ENCODE data around the gene NGEF. TPM values are rescaled to one million over a fixed set of nuclear protein-coding genes. Genes with fewer than 3 reads are reported as not detected.
"Not testable (repeated sequence)": the region's sequence is repeated elsewhere in the genome, so short reads cannot be mapped to it uniquely, and the experiment has no call there.

Gene NGEF
- total RNA-seq, 1 donor = not detected

GRCh38 chr2:232937278-232937906 lies 75.7 kb downstream of the NGEF start:
- DNase-seq (ENCODE audit: low read depth in 2 of 3, low spot score in 2 of 3) = no peak

- DNase-seq (ENCODE audit: low read depth in 2 of 3, low spot score in 2 of 3) = no peak
These were observed 81.4 kb downstream of the NGEF start for GRCh38 chr2:232931636-232932035.

GRCh38 chr2:232930059-232930400 lies 83.0 kb downstream of the NGEF start:
- DNase-seq (ENCODE audit: low read depth in 2 of 3, low spot score in 2 of 3) = no peak

GRCh38 chr2:232929303-232930058 lies 83.6 kb downstream of the NGEF start:
- DNase-seq (ENCODE audit: low read depth in 2 of 3, low spot score in 2 of 3) = no peak

- DNase-seq (ENCODE audit: low read depth in 2 of 3, low spot score in 2 of 3) = no peak
These were observed 84.3 kb downstream of the NGEF start for GRCh38 chr2:232928551-232929302.

GRCh38 chr2:232927793-232928550 lies 85.1 kb downstream of the NGEF start:
- peak in 1 of 3 donors; percentile 35 for DNase-seq (ENCODE audit: low read depth in 2 of 3, low spot score in 2 of 3)

GRCh38 chr2:232927032-232927792 lies 85.8 kb downstream of the NGEF start:
- DNase-seq (ENCODE audit: low read depth in 2 of 3, low spot score in 2 of 3) = no peak

GRCh38 chr2:232926431-232926939 lies 86.6 kb downstream of the NGEF start:
- no peak for DNase-seq (ENCODE audit: low read depth in 2 of 3, low spot score in 2 of 3)

- DNase-seq (ENCODE audit: low read depth in 2 of 3, low spot score in 2 of 3) = no peak
These were observed 87.3 kb downstream of the NGEF start for GRCh38 chr2:232925821-232926156.

- no peak for DNase-seq (ENCODE audit: low read depth in 2 of 3, low spot score in 2 of 3)
These were observed 87.8 kb downstream of the NGEF start for GRCh38 chr2:232925153-232925820.

GRCh38 chr2:232924433-232924832 lies 88.6 kb downstream of the NGEF start:
- no peak for DNase-seq (ENCODE audit: low read depth in 2 of 3, low spot score in 2 of 3)

GRCh38 chr2:232920760-232921159 lies 92.3 kb downstream of the NGEF start:
- no peak for DNase-seq (ENCODE audit: low read depth in 2 of 3, low spot score in 2 of 3)

- DNase-seq (ENCODE audit: low read depth in 2 of 3, low spot score in 2 of 3) = no peak
These were observed 93.0 kb downstream of the NGEF start for GRCh38 chr2:232920055-232920454.

GRCh38 chr2:232919141-232919540 lies 93.9 kb downstream of the NGEF start:
- no peak for DNase-seq (ENCODE audit: low read depth in 2 of 3, low spot score in 2 of 3)

GRCh38 chr2:232913903-232914302 lies 99.2 kb downstream of the NGEF start:
- no peak for DNase-seq (ENCODE audit: low read depth in 2 of 3, low spot score in 2 of 3)

- DNase-seq (ENCODE audit: low read depth in 2 of 3, low spot score in 2 of 3) = no peak
These were observed 101.3 kb downstream of the NGEF start for GRCh38 chr2:232911712-232912277.

- no peak for DNase-seq (ENCODE audit: low read depth in 2 of 3, low spot score in 2 of 3)
These were observed 102.7 kb downstream of the NGEF start for GRCh38 chr2:232910376-232910775.

GRCh38 chr2:232908695-232909094 lies 104.4 kb downstream of the NGEF start:
- DNase-seq (ENCODE audit: low read depth in 2 of 3, low spot score in 2 of 3) = no peak

- not testable (repeated sequence) for DNase-seq (ENCODE audit: low read depth in 2 of 3, low spot score in 2 of 3)
These were observed 105.4 kb downstream of the NGEF start for GRCh38 chr2:232907718-232908085.
